ENCODE data around the gene KLRF1.

The KLRF1 gene

GRCh38 chr12:9797722-9798619, 29.3 kb upstream of the KLRF1 start:
- ChIA-PET CTCF (interaction anchor here (0.6 to 2.8 kb wide), 3 partner anchors 48 to 74 kb away, joined by 3 to 17 read pairs (median 3); no protein-coding TSS in a partner anchor), POLR2A (no interaction called here)
- DNase-seq (ENCODE audit: extremely low spot score): peak; percentile 37
- TF ChIP-seq TARDBP (IDR thresholded peaks at IDR 0.05): no peak
- no peak for TF ChIP-seq ELF4 (IDR thresholded peaks at IDR 0.05)
- no peak for TF ChIP-seq SP1 (IDR thresholded peaks at IDR 0.05)
- no peak for TF ChIP-seq ZNF384 (IDR thresholded peaks at IDR 0.05)
- TF ChIP-seq FOXA1 (IDR thresholded peaks at IDR 0.05): no peak
- TF ChIP-seq NFRKB (IDR thresholded peaks at IDR 0.05): no peak
- no peak for TF ChIP-seq L3MBTL2 (conservative IDR thresholded peaks at IDR 0.05)
- no peak for TF ChIP-seq HDGF (IDR thresholded peaks at IDR 0.05; ENCODE audit: borderline replicate concordance)
- TF ChIP-seq BHLHE40 (IDR thresholded peaks at IDR 0.05; ENCODE audit: borderline replicate concordance): no peak
- no peak for TF ChIP-seq LEF1 (IDR thresholded peaks at IDR 0.05; ENCODE audit: borderline replicate concordance)

DNA sequence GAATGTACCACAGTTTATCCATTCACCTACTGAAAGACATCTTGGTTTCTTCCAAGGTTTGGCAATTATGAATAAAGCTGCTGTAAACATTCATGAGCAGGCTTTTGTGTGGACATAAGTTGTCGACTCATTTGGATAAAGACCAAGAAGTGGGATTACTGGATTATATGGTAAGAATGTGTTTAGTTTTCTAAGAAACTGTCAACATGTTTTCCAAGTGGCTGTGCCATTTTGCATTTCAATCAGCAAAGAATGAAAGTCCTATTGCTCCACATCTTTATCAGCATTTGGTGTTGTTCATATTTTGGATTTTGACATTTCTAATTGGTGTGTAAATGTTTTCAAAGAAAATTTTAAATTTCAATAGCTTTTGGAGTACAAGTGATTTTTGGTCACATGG, 27.3 kb upstream of the KLRF1 start:
- DNase-seq (ENCODE audit: extremely low spot score): no peak
- ChIA-PET CTCF (interaction anchor here (1.1 to 2.8 kb wide), 3 partner anchors 50 to 57 kb away, joined by 3 to 17 read pairs (median 3); no protein-coding TSS in a partner anchor), POLR2A (no interaction called here)
- no peak for TF ChIP-seq ELF4 (IDR thresholded peaks at IDR 0.05)
- TF ChIP-seq FOXA1 (IDR thresholded peaks at IDR 0.05): no peak
- no peak for TF ChIP-seq ARNT (IDR thresholded peaks at IDR 0.05)
- TF ChIP-seq SP1 (IDR thresholded peaks at IDR 0.05): no peak
- TF ChIP-seq FOXK2 (IDR thresholded peaks at IDR 0.05): no peak
- TF ChIP-seq HDGF (IDR thresholded peaks at IDR 0.05; ENCODE audit: borderline replicate concordance): no peak
- TF ChIP-seq, protein P1, sequence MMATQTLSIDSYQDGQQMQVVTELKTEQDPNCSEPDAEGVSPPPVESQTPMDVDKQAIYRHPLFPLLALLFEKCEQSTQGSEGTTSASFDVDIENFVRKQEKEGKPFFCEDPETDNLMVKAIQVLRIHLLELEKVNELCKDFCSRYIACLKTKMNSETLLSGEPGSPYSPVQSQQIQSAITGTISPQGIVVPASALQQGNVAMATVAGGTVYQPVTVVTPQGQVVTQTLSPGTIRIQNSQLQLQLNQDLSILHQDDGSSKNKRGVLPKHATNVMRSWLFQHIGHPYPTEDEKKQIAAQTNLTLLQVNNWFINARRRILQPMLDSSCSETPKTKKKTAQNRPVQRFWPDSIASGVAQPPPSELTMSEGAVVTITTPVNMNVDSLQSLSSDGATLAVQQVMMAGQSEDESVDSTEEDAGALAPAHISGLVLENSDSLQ (IDR thresholded peaks at IDR 0.05): no peak

DNA sequence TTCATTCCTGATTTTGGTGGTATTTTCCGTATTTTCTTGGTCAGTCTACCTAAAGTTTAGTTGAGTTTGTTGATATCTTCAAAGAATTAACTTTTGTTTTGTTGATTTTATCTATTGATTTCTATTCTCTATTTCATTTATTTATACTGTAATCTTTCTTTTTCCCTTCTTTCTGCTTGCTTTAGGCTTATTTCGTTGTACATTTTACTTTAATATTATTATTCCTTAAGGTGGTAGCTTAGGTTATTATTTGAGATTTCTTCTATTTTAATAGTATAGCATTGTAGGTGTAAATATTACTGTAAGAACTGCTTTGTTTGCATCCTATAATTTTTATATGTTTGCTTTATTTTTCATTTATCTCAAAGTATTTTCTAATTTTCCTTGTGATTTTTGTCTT, 21.4 kb upstream of the KLRF1 start:
- ChIA-PET POLR2A (no interaction called here), CTCF (no interaction called here)
- no peak for DNase-seq (ENCODE audit: extremely low spot score)
- no peak for TF ChIP-seq ZNF384 (IDR thresholded peaks at IDR 0.05)
- TF ChIP-seq L3MBTL2 (conservative IDR thresholded peaks at IDR 0.05): no peak

GRCh38 chr12:9806714-9807113, 20.6 kb upstream of the KLRF1 start:
- CTCF ChIA-PET: interaction anchor here (1.6 kb wide), 1 partner anchor 56 kb away, joined by 5 read pairs; no protein-coding TSS in a partner anchor
- TF ChIP-seq FOXA1 (IDR thresholded peaks at IDR 0.05) (no peak), SP1 (IDR thresholded peaks at IDR 0.05) (no peak), FOXK2 (IDR thresholded peaks at IDR 0.05) (no peak)
- POLR2A ChIA-PET: no interaction called here
- no peak for DNase-seq (ENCODE audit: extremely low spot score)

- ChIA-PET POLR2A (no interaction called here), CTCF (interaction anchor here (0.6 to 1.6 kb wide), 3 partner anchors 58 to 1582 kb away, joined by 3 to 5 read pairs (median 4); no protein-coding TSS in a partner anchor)
- no peak for DNase-seq (ENCODE audit: extremely low spot score)
- TF ChIP-seq SUZ12 (IDR thresholded peaks at IDR 0.05): no peak
Observed at GRCh38 chr12:9808504-9808903, 18.8 kb upstream of the KLRF1 start.

DNA sequence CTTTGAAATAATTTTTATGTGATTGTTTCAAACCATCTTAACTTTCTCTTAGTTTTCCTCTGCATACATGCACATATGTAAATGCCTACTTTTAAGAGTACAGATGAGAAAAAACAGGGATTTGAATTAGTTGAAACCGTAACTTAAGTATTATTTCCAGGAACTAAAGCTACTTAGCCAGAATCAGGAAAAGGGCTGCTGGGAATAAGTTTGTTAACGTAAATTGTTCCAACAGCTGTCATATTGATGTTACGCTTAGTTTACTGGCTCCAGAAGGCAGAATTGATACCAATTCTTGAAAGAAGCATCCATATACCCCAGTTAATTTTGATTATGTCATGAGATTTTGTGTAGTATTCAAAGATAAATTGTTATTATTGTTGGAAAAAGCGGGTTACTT, 17.9 kb upstream of the KLRF1 start:
- TF ChIP-seq FOXM1 (IDR thresholded peaks at IDR 0.05; ENCODE audit: borderline replicate concordance) (no peak), BHLHE40 (IDR thresholded peaks at IDR 0.05; ENCODE audit: borderline replicate concordance) (no peak), CTBP1 (IDR thresholded peaks at IDR 0.05; ENCODE audit: borderline replicate concordance) (no peak), FOXK2 (IDR thresholded peaks at IDR 0.05) (no peak), SUZ12 (IDR thresholded peaks at IDR 0.05) (no peak), L3MBTL2 (conservative IDR thresholded peaks at IDR 0.05) (no peak), HDGF (IDR thresholded peaks at IDR 0.05; ENCODE audit: borderline replicate concordance) (no peak), ZNF384 (IDR thresholded peaks at IDR 0.05) (no peak), NFRKB (IDR thresholded peaks at IDR 0.05) (no peak), FOXA1 (IDR thresholded peaks at IDR 0.05) (no peak), SP1 (IDR thresholded peaks at IDR 0.05) (no peak), LEF1 (IDR thresholded peaks at IDR 0.05; ENCODE audit: borderline replicate concordance) (no peak), ELF4 (IDR thresholded peaks at IDR 0.05) (no peak), ARNT (IDR thresholded peaks at IDR 0.05) (no peak), TARDBP (IDR thresholded peaks at IDR 0.05) (no peak)
- TF ChIP-seq, protein P1 (IDR thresholded peaks at IDR 0.05): no peak
- ChIA-PET CTCF (no interaction called here), POLR2A (no interaction called here)

GRCh38 chr12:9809866-9810265, 17.4 kb upstream of the KLRF1 start:
- TF ChIP-seq CTBP1 (IDR thresholded peaks at IDR 0.05; ENCODE audit: borderline replicate concordance): no peak
- TF ChIP-seq LEF1 (IDR thresholded peaks at IDR 0.05; ENCODE audit: borderline replicate concordance): no peak
- TF ChIP-seq TARDBP (IDR thresholded peaks at IDR 0.05): no peak
- no peak for TF ChIP-seq BHLHE40 (IDR thresholded peaks at IDR 0.05; ENCODE audit: borderline replicate concordance)
- TF ChIP-seq L3MBTL2 (conservative IDR thresholded peaks at IDR 0.05): no peak
- no peak for TF ChIP-seq ELF4 (IDR thresholded peaks at IDR 0.05)
- no peak for TF ChIP-seq HDGF (IDR thresholded peaks at IDR 0.05; ENCODE audit: borderline replicate concordance)
- no peak for TF ChIP-seq ZNF384 (IDR thresholded peaks at IDR 0.05)
- TF ChIP-seq SP1 (IDR thresholded peaks at IDR 0.05): no peak
- TF ChIP-seq FOXA1 (IDR thresholded peaks at IDR 0.05): no peak
- TF ChIP-seq FOXM1 (IDR thresholded peaks at IDR 0.05; ENCODE audit: borderline replicate concordance): no peak
- no peak for TF ChIP-seq FOXK2 (IDR thresholded peaks at IDR 0.05)
- no peak for TF ChIP-seq SUZ12 (IDR thresholded peaks at IDR 0.05)
- ChIA-PET CTCF (no interaction called here), POLR2A (no interaction called here)
- DNase-seq (ENCODE audit: extremely low spot score): no peak

More for the DNA sequence above, 17.9 kb upstream of the KLRF1 start:
- DNase-seq (ENCODE audit: extremely low spot score): no peak

All from HEK293T (cell line).